Measurements from ENCODE around the gene MBP. TPM values are rescaled to one million over a fixed set of nuclear protein-coding genes. Genes with fewer than 3 reads are reported as not detected.

Gene MBP
- total and polyA plus RNA-seq, 10 of the 15 experiments (the other 5 are each of a cell fraction or from before 2014, with no cell fraction given): 12.2 to 67.8 (median 42.1) TPM

GRCh38 chr18:77043541-77044280 lies 88.9 kb downstream of the MBP start (continued):
- TF ChIP-seq EED (IDR thresholded peaks at IDR 0.05; ENCODE audit: low read depth): no peak
- no peak for TF ChIP-seq SIX5 (IDR thresholded peaks at IDR 0.05; ENCODE audit: low read depth, low read length, severe bottlenecking)
- TF ChIP-seq E2F8 (IDR thresholded peaks at IDR 0.05; ENCODE audit: low read depth, partially characterized antibody): no peak

- intact Hi-C loops (cut with micrococcal nuclease; ENCODE audit: unreplicated experiment): no loop called here
- ChIA-PET SMC1A (ENCODE audit: uncharacterized antibody, unreplicated experiment) (interaction anchor here (0.8 to 1.4 kb wide), 3 partner anchors 15 to 24 kb away, joined by 3 read pairs; no protein-coding TSS in a partner anchor), RAD21 (ENCODE audit: unreplicated experiment) (no interaction called here), POLR2A (no interaction called here), CTCF (interaction anchor here (0.7 to 1.6 kb wide), 2 partner anchors 12 to 38 kb away, joined by 3 read pairs; no protein-coding TSS in a partner anchor)
- Histone ChIP-seq H3K4me3 (no peak overlapping the region), H3K27me3 (replicated peaks in 1 of 2; ENCODE audit: control insufficient read depth in 2 of 2, insufficient read depth in 2 of 2, low read length in 1 of 2) (no peaks in the 10 kb centered on the region), H3K9ac (ENCODE audit: control insufficient read depth, insufficient read depth, low read length) (no peak overlapping the region), H3K4me1 (ENCODE audit: control insufficient read depth, insufficient read depth, low read length) (no peaks in the 10 kb centered on the region), H4K20me1 (ENCODE audit: control insufficient read depth, insufficient read depth) (no peaks in the 10 kb centered on the region), H3K79me2 (ENCODE audit: control insufficient read depth, insufficient read depth, low read length) (no peaks in the 10 kb centered on the region; the same call in 1 of the 2 replicates), H3K27ac (ENCODE audit: control insufficient read depth, insufficient read depth) (no peak overlapping the region), H3K4me2 (ENCODE audit: control insufficient read depth, insufficient read depth) (no peak overlapping the region), H3K9me3 (replicated peaks; ENCODE audit: control insufficient read depth, insufficient read depth, low read length) (peaks cover 4% of the 10 kb centered on the region), H2AFZ (ENCODE audit: control insufficient read depth, low read depth, low read length) (no peak overlapping the region), H3K36me3 (ENCODE audit: control insufficient read depth in 2 of 2, insufficient read depth in 2 of 2, low read length in 1 of 2) (peaks cover 11 to 14% of the 10 kb centered on the region in 2 experiments; a peak in 3 of 4 replicates)
- in situ Hi-C loops (cut with MboI): no loop called here
- TSS peak; percentile 7 for BruUV-seq (replicated peaks)
- ATAC-seq: no peak
- no peak for FAIRE-seq
- WGBS (ENCODE audit: insufficient coverage, insufficient replicate concordance, low lambda C conversion rate, missing lambda C conversion rate): 99% methylated on average over 10 of the region's 10 CpGs
- no peak for DNase-seq (ENCODE audit: low read depth, low spot score)
- TF ChIP-seq MYB (IDR thresholded peaks at IDR 0.05; ENCODE audit: borderline replicate concordance, low read depth, low read length) (no peak), ZBED1 (IDR thresholded peaks at IDR 0.05; ENCODE audit: borderline replicate concordance) (no peak), ATF3 (IDR thresholded peaks at IDR 0.05; ENCODE audit: borderline replicate concordance, extremely low read depth, low read depth, low read length) (no peak), NFIC (IDR thresholded peaks at IDR 0.05; ENCODE audit: low read depth, low read length) (no peak), SREBF2 (IDR thresholded peaks at IDR 0.05; ENCODE audit: low read length) (no peak), EED (IDR thresholded peaks at IDR 0.05; ENCODE audit: low read depth) (no peak), ZNF217 (IDR thresholded peaks at IDR 0.05) (no peak), NFYB (IDR thresholded peaks at IDR 0.05; ENCODE audit: insufficient read depth, low read depth, low read length) (no peak), CREB1 (IDR thresholded peaks at IDR 0.05; ENCODE audit: low read depth) (no peak), POU2F2 (IDR thresholded peaks at IDR 0.05; ENCODE audit: borderline replicate concordance, low read depth, low read length) (no peak), NRF1 (conservative IDR thresholded peaks at IDR 0.05; ENCODE audit: low read depth, low read length) (no peak), ZNF24 (IDR thresholded peaks at IDR 0.05) (no peak), GABPA (IDR thresholded peaks at IDR 0.05; ENCODE audit: low read depth) (no peak), MTA3 (IDR thresholded peaks at IDR 0.05; ENCODE audit: borderline replicate concordance, low read length) (no peak), EZH2 (IDR thresholded peaks at IDR 0.05; ENCODE audit: borderline replicate concordance, control insufficient read depth, low read depth, low read length) (no peak), YY1 (IDR thresholded peaks at IDR 0.05; ENCODE audit: low read depth, low read length) (no peak)
Measured at GRCh38 chr18:77042583-77042982, 90.0 kb downstream of the MBP start.

Measured in GM12878 (cell line).